Liver (tissue), 9 donors: ENCODE measurements around the gene PRDX6. TPM values are rescaled to one million over a fixed set of nuclear protein-coding genes. Genes with fewer than 3 reads are reported as not detected.

Experiments used
- DNase-seq: peaks from one replicate; pipeline ENCODE4 v3.0.0-alpha.2; 2017; ENCODE audit warnings: low spot score
- H3K27ac ChIP-seq, 2 donors: one replicate each; pipeline ENCODE4 v1.7.0; 2013; ENCODE audit warnings: inconsistent platforms in 2 of 2, low read length in 2 of 2, control low read depth in 1 of 2, low read depth in 1 of 2, mild to moderate bottlenecking in 1 of 2
- H3K27me3 ChIP-seq, 4 donors: one replicate each; pipeline versions ENCODE4 v1.6.1 to v1.7.0; 2013; ENCODE audit warnings: low read length in 3 of 4, inconsistent platforms in 1 of 4, mild to moderate bottlenecking in 1 of 4, moderate library complexity in 1 of 4; ENCODE audit not compliant: control insufficient read depth in 4 of 4, insufficient read depth in 4 of 4
- H3K36me3 ChIP-seq, 4 donors: one replicate each; pipeline versions ENCODE4 v1.6.1 to v1.7.0; 2013; ENCODE audit warnings: low read length in 3 of 4, mild to moderate bottlenecking in 3 of 4, low read depth in 1 of 4, moderate library complexity in 1 of 4; ENCODE audit not compliant: control insufficient read depth in 4 of 4, insufficient read depth in 3 of 4
- H3K4me1 ChIP-seq, 4 donors: one replicate each; pipeline versions ENCODE4 v1.6.1 to v1.7.0; 2013; ENCODE audit warnings: low read length in 3 of 4, mild to moderate bottlenecking in 3 of 4, moderate library complexity in 1 of 4; ENCODE audit not compliant: control insufficient read depth in 4 of 4, insufficient read depth in 4 of 4
- H3K4me3 ChIP-seq, 3 donors: one replicate each; pipeline versions ENCODE4 v1.6.1 to v1.7.0; 2013; ENCODE audit warnings: low read length in 3 of 3, control low read depth in 1 of 3, low read depth in 1 of 3, mild to moderate bottlenecking in 1 of 3
- H3K9ac ChIP-seq, 2 donors: one replicate each; pipeline ENCODE4 v1.7.0; 2013; ENCODE audit warnings: low read length in 2 of 2, mild to moderate bottlenecking in 2 of 2, moderate library complexity in 2 of 2, control low read depth in 1 of 2, low read depth in 1 of 2
- H3K9me3 ChIP-seq, 4 donors: one replicate each; pipeline versions ENCODE4 v1.6.1 to v1.7.0; 2013; ENCODE audit warnings: low read length in 3 of 4; ENCODE audit not compliant: control insufficient read depth in 4 of 4
- ATF3 ChIP-seq: IDR thresholded peaks from 2 replicates; pipeline ENCODE4 v1.6.1; 2016; ENCODE audit warnings: antibody characterized with exemption
- FOXA1 ChIP-seq: IDR thresholded peaks from 2 replicates; pipeline ENCODE4 v1.6.1; 2016; ENCODE audit warnings: antibody characterized with exemption
- FOXA2 ChIP-seq: IDR thresholded peaks from 2 replicates; pipeline ENCODE4 v1.6.1; 2016; ENCODE audit warnings: antibody characterized with exemption
- GABPA ChIP-seq, 2 donors: IDR thresholded peaks in 1 of 2; conservative IDR thresholded peaks in 1 of 2; 2 replicates each; pipeline ENCODE4 v1.6.1; 2016; ENCODE audit warnings: antibody characterized with exemption in 2 of 2, mild to moderate bottlenecking in 1 of 2, moderate library complexity in 1 of 2
- HNF4A ChIP-seq, 2 donors: conservative IDR thresholded peaks; 2 replicates each; pipeline ENCODE4 v1.6.1; 2016; ENCODE audit warnings: antibody characterized with exemption in 2 of 2, mild to moderate bottlenecking in 2 of 2
- HNF4G ChIP-seq: IDR thresholded peaks from 2 replicates; pipeline ENCODE4 v1.6.1; 2016; ENCODE audit warnings: antibody characterized with exemption
- MAX ChIP-seq: IDR thresholded peaks from 2 replicates; pipeline ENCODE4 v1.6.1; 2016; ENCODE audit warnings: antibody characterized with exemption
- NR2F2 ChIP-seq: IDR thresholded peaks from 2 replicates; pipeline ENCODE4 v1.6.1; 2016; ENCODE audit warnings: antibody characterized with exemption
- RAD21 ChIP-seq, 2 donors: IDR thresholded peaks; 2 replicates each; pipeline ENCODE4 v1.6.1; 2016; ENCODE audit warnings: antibody characterized with exemption in 2 of 2, mild to moderate bottlenecking in 2 of 2
- REST ChIP-seq: IDR thresholded peaks from 2 replicates; pipeline ENCODE4 v1.6.1; 2016; ENCODE audit warnings: antibody characterized with exemption, mild to moderate bottlenecking
- RXRA ChIP-seq, 2 donors: IDR thresholded peaks; 2 replicates each; pipeline ENCODE4 v1.6.1; 2017 to 2018; ENCODE audit warnings: antibody characterized with exemption in 2 of 2, mild to moderate bottlenecking in 1 of 2
- SP1 ChIP-seq: IDR thresholded peaks from 2 replicates; pipeline ENCODE4 v1.6.1; 2018; ENCODE audit warnings: antibody characterized with exemption, mild to moderate bottlenecking
- TAF1 ChIP-seq: conservative IDR thresholded peaks from 2 replicates; pipeline ENCODE4 v1.6.1; 2016; ENCODE audit warnings: antibody characterized with exemption, mild to moderate bottlenecking
- YY1 ChIP-seq: IDR thresholded peaks from 2 replicates; pipeline ENCODE4 v1.6.1; 2016; ENCODE audit warnings: antibody characterized with exemption, mild to moderate bottlenecking
- ZBTB33 ChIP-seq: IDR thresholded peaks from 2 replicates; pipeline ENCODE4 v1.6.1; 2016; ENCODE audit warnings: antibody characterized with exemption
- WGBS: extraction: QIAGEN DNeasy Blood & Tissue Kit; methylation state at CpG from one replicate; pipeline ENCODE4 v1.1.7; 2013; 5-methylcytosine and 5-hydroxymethylcytosine counted together
- polyA plus RNA-seq, 2 donors: library from polyadenylated mRNA; stranded (reverse) in 1 of 2; unstranded in 1 of 2; fragments of 200-250 nt in 1 of 2; fragments of >200 nt in 1 of 2; fragmentation: Nextera tagmentation in 1 of 2; extraction: Ambion mirVana in 1 of 2; gene quantifications; one replicate each; pipeline versions ENCODE4 v1.2.1 to v1.2.3, GENCODE V29; 2013 to 2015
- total RNA-seq, 2 donors: library from RNA; depleted of rRNA; stranded (reverse); fragments of >200 nt; gene quantifications; one replicate each; pipeline ENCODE4 v1.2.3, GENCODE V29; 2014
- TF ChIP-seq, protein P1 (sequence below): fragments of 150-350 bp; IDR thresholded peaks from 2 replicates; pipeline ENCODE4 v1.5.1; 2017; ENCODE audit warnings: improper control_type of control experiment, low read depth, low read length; ENCODE audit not compliant: missing input control
- donor health status: healthy.
- donor health status: healthy.
- donor health status: healthy.
- donor health status: healthy.
- donor health status: healthy.

Gene PRDX6
- total and polyA plus RNA-seq, 4 donors: 147 to 370 (median 240) TPM

DNA sequence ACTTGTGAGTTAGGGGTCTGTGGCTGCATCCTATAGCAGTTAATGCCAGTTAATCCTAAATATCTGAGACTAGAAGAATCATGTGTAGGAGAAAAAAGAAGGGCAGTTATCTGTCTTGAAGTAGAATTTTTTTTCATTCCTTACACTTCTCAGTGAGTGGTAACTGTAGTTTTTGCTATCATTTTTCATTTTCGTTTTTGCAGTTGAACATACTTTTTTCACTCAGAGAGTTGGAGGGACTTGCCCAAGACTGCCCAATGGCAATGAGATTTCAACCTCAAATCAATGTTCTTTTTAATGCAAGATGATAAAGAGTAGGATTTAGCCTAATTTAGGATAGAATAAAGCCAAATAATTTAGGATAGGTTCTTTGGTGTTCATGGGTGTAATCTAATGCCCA, 5.5 kb downstream of the PRDX6 start:
- peaks cover 15 to 65% (median 61%) of the 10 kb centered on the region in 4 donors for H3K36me3 ChIP-seq
- TF ChIP-seq GABPA (IDR thresholded peaks at IDR 0.05 in 1 of 2, conservative IDR thresholded peaks at IDR 0.05 in 1 of 2) (no peak), RAD21 (IDR thresholded peaks at IDR 0.05) (no peak), TAF1 (no peak), REST (no peak), ZBTB33 (no peak), RXRA (IDR thresholded peaks at IDR 0.05) (no peak), YY1 (no peak)
- TF ChIP-seq, protein P1, sequence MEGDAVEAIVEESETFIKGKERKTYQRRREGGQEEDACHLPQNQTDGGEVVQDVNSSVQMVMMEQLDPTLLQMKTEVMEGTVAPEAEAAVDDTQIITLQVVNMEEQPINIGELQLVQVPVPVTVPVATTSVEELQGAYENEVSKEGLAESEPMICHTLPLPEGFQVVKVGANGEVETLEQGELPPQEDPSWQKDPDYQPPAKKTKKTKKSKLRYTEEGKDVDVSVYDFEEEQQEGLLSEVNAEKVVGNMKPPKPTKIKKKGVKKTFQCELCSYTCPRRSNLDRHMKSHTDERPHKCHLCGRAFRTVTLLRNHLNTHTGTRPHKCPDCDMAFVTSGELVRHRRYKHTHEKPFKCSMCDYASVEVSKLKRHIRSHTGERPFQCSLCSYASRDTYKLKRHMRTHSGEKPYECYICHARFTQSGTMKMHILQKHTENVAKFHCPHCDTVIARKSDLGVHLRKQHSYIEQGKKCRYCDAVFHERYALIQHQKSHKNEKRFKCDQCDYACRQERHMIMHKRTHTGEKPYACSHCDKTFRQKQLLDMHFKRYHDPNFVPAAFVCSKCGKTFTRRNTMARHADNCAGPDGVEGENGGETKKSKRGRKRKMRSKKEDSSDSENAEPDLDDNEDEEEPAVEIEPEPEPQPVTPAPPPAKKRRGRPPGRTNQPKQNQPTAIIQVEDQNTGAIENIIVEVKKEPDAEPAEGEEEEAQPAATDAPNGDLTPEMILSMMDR: no peak
- WGBS: 84% methylated on average over 1 of the region's 1 CpG

DNA sequence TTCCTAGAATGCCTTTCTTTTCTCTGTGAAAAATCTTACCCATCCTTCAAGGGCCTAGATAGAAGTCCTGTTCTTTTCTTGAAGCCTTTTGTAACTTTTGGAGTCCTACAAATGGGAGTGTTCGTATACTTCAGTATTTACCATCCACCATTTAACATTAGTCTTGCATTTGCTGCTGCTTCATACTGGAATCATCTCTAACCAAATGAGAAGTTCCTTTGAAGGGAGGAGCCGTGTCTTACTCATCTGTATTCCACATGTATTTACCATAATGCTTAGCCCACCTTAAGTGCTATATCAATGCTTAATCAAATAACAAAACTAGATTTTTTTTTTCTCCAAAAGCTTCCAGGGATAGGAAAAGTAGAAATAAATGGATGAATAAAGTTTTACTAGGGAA, 7.1 kb downstream of the PRDX6 start:
- 96% methylated on average over 2 of the region's 2 CpGs for WGBS
- Histone ChIP-seq H3K36me3 (peaks cover 18 to 81% (median 77%) of the 10 kb centered on the region in 4 donors), H3K9ac (no peak overlapping the region), H3K9me3 (no peaks in the 10 kb centered on the region), H3K27me3 (no peaks in the 10 kb centered on the region), H3K27ac (no peak overlapping the region), H3K4me3 (no peak overlapping the region), H3K4me1 (peaks cover 1 to 26% (median 20%) of the 10 kb centered on the region in 4 donors)
- no peak for DNase-seq
- TF ChIP-seq YY1 (no peak), MAX (no peak), FOXA1 (no peak), RAD21 (IDR thresholded peaks at IDR 0.05) (no peak), SP1 (no peak), TAF1 (no peak), NR2F2 (no peak), HNF4A (conservative IDR thresholded peaks at IDR 0.05) (no peak), ATF3 (no peak), FOXA2 (no peak), REST (no peak), HNF4G (no peak), RXRA (IDR thresholded peaks at IDR 0.05) (no peak)
- TF ChIP-seq, protein P1: no peak

More for the DNA sequence above, 5.5 kb downstream of the PRDX6 start:
- Histone ChIP-seq H3K9ac (no peak overlapping the region), H3K4me3 (no peak overlapping the region), H3K27ac (no peak overlapping the region), H3K27me3 (no peaks in the 10 kb centered on the region), H3K9me3 (no peaks in the 10 kb centered on the region), H3K4me1 (peaks cover 1 to 39% (median 30%) of the 10 kb centered on the region in 4 donors)
- DNase-seq: no peak
